Measurements from ENCODE around the gene PRAMEF1. TPM values are rescaled to one million over a fixed set of nuclear protein-coding genes. Genes with fewer than 3 reads are reported as not detected.

PRAMEF1 gene, protein sequence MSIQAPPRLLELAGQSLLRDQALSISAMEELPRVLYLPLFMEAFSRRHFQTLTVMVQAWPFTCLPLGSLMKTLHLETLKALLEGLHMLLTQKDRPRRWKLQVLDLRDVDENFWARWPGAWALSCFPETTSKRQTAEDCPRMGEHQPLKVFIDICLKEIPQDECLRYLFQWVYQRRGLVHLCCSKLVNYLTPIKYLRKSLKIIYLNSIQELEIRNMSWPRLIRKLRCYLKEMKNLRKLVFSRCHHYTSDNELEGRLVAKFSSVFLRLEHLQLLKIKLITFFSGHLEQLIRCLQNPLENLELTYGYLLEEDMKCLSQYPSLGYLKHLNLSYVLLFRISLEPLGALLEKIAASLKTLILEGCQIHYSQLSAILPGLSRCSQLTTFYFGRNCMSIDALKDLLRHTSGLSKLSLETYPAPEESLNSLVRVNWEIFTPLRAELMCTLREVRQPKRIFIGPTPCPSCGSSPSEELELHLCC
- not detected in 2 replicates for total RNA-seq

DNA sequence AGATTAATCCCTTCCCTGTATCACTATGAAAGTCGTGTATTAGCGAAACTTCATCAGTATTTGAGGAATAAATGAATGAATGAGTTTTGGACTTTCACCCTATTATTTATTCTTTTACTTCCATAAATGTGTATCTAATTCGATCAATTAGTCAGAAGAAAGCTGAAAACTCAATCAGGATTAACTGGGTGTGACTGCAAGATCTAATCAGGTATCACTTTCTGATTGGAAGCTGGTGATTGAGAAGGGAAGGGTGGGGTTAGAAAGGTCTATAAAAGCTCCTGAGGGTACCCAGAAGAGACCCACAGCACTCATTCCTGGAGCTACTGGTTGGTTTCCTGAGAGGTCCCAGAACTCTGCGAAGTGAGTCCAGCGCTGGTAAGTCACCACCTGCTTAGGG, at the start of gene PRAMEF1:
Gene PRAMEF1, plus strand, starts transcription at position 301 of the 400 bp plus-strand sequence. CDS start 1,831 bp downstream, outside the sequence.

DNA sequence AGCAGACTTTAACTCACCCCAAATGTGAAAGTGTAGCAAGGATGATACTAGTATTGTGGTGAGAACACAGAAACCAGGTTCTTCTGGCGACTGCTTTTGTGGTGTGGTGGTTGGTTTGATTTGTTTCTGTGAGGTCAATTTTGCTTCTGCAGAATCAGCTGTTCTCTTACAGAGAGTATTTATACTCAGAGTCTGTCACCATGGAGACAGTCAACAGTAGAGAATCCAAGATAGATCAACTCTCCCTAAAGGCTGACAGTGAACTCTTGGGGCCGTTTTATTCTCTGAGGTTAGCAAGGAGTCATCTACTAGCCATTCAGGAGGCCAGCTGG, 45.2 kb upstream of the PRAMEF1 start, which contains the start of gene CFAP107:
Gene CFAP107, plus strand, starts transcription at position 209 of the 332 bp plus-strand sequence. CDS start 231 bp downstream, outside the sequence.

DNA sequence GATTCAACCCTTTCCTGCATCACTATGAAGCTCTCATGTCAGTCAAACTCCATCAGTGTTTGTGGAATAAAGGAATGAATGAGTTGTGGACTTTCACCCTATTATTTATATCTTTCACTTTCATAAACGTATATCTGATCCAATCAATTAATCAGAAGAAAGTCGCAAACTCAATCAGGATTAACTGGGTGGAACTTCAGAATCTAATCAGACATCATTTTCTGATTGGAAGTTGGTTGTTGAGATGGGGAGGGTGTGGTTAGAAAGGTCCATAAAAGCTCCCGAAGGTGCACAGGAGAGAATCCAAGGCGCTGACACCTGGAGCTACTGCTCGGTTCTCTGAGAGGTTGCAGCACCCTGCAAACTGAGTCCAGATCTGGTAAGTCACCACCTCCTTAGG, 17.8 kb upstream of the PRAMEF1 start, which contains the start of gene PRAMEF12:
Gene PRAMEF12, plus strand, starts transcription at position 301 of the 400 bp plus-strand sequence. CDS start 1,130 bp downstream, outside the sequence.

DNA sequence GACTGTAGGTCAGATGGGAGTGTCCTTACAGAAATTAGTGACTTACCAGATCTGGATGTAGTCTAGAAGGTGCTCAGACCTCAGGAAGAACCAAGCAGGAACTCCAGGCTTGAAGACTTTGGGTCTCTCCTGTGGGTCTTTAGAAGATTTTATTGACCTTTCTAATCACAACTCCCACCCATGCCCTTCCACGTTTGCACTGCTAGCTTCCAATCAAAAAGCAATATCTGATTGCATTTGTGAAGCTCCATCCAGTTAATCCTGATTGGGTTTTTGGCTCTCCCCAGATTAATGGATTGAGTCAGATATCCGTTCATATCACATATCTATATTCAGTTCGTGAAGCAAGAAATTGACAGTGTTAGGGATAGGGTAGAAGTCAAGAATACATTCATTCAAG, 40.1 kb downstream of the PRAMEF1 start, which contains the start of gene PRAMEF11:
Gene PRAMEF11, minus strand, starts transcription at position 101 of the 400 bp plus-strand sequence. CDS start 2,621 bp downstream, outside the sequence.

Other genes starting within 250 kb of the PRAMEF1 start
- 4.6 and 8.2 TPM in 2 replicates for gene DHRS3, start 173.2 kb upstream of the PRAMEF1 start, total RNA-seq
- not detected in 2 replicates for gene AADACL4, start 147.3 kb upstream of the PRAMEF1 start, total RNA-seq
- gene AADACL3, start 75.3 kb upstream of the PRAMEF1 start, total RNA-seq = not detected in 2 replicates
- not detected in 2 replicates for gene CFAP107, start 45.2 kb upstream of the PRAMEF1 start, total RNA-seq
- not detected in 2 replicates for gene PRAMEF12, start 17.7 kb upstream of the PRAMEF1 start, total RNA-seq
- not detected in 2 replicates for gene PRAMEF11, start 40.0 kb downstream of the PRAMEF1 start, total RNA-seq
- not detected in 2 replicates for gene HNRNPCL1, start 57.3 kb downstream of the PRAMEF1 start, total RNA-seq
- not detected in 2 replicates for gene PRAMEF2, start 65.7 kb downstream of the PRAMEF1 start, total RNA-seq
- not detected in 2 replicates for gene PRAMEF4, start 94.8 kb downstream of the PRAMEF1 start, total RNA-seq
- gene PRAMEF10, start 106.9 kb downstream of the PRAMEF1 start, total RNA-seq = not detected in 2 replicates
- gene PRAMEF7, start 125.2 kb downstream of the PRAMEF1 start, total RNA-seq = not detected in 2 replicates
- not detected in 2 replicates for gene PRAMEF6, start 156.2 kb downstream of the PRAMEF1 start, total RNA-seq

Data from cardiac ventricle fibroblast (primary cell).